Measurements from ENCODE around the gene LYSMD1. TPM values are rescaled to one million over a fixed set of nuclear protein-coding genes. Genes with fewer than 3 reads are reported as not detected.
A peak's percentile ranks its signal among the peaks of the same experiment; 100 is the strongest.

The LYSMD1 gene
- total RNA-seq, 4 donors from 2014 or later = 9.2 to 16.1 (median 11.8) TPM

DNA sequence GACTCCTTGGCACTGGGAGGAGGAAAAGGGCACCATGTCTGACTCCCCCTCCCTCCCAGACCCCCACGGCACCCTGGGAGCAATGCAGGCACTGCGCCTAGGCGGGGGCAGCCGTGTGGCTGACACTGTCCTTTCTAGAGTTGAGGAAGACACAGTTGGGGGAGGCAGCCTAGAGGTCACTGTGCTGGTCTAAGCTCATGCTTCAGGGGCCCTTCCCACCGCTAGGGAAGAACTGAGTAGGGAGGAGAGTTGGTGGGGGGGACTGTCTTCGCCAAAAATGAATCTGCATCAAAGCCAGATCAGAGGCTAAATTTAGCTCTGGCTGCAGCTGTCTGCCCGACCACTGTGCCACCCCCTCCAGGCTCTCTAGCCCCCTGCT, 22.7 kb downstream of the LYSMD1 start:
- intact Hi-C loops (cut with DNase I; ENCODE audit: low total_unique reads) = no loop called here
- 84 to 90% methylated on average over 7 of the region's 7 CpGs for WGBS, 2 donors
- no peak for TF ChIP-seq POLR2A (IDR thresholded peaks at IDR 0.05)
- no peak for TF ChIP-seq CTCF (IDR thresholded peaks at IDR 0.05)
- no peak for DNase-seq (ENCODE audit: low spot score in 2 of 2)
- no peak overlapping the region for H3K4me3 ChIP-seq (ENCODE audit: low read depth, poor library complexity, severe bottlenecking)

DNA sequence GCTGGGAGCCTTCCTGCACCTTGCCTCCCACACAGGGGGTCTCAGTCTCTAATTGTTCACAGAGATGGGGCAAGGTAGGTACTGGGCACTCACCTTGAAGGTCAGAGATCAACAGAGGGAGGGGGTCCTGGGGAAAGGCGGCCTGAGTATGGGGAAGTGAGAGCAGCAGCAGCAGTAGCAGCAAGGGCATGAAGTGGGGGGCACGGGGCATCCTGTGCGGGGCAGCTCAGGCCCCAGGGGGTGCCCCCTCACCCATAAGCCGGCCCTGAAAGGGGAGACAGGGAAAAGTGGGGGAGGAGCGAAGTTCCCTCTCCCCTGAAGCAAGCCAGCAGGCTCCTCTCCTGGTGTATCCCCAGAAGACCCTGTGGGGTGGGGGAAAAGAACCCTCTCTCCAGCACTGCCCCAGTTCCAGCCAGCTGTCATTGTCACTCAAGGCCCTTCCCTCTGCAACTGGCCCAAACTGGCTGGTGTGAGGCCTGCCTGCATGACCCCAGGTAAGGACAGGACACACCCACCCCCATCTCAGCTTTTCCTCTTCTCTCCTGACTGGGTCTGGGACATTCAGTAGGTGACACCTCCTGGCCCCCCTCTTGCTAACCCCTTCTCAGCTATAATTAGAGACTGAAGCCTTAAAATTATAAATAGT, 23.2 kb downstream of the LYSMD1 start:
- 74 to 76% methylated on average over 5 of the region's 5 CpGs for WGBS, 2 donors
- H3K4me3 ChIP-seq (ENCODE audit: low read depth, poor library complexity, severe bottlenecking) = no peak overlapping the region
- peak in 1 of 2 donors; percentile 58 for DNase-seq (ENCODE audit: low spot score in 2 of 2)
- TF ChIP-seq CTCF (IDR thresholded peaks at IDR 0.05) (no peak), POLR2A (IDR thresholded peaks at IDR 0.05) (no peak)
- intact Hi-C loops (cut with DNase I; ENCODE audit: low total_unique reads) = no loop called here

- intact Hi-C loops (cut with DNase I; ENCODE audit: low total_unique reads) = no loop called here
- 96 to 98% methylated on average over 7 of the region's 7 CpGs for WGBS, 2 donors
- no peak overlapping the region for H3K4me3 ChIP-seq (ENCODE audit: low read depth, poor library complexity, severe bottlenecking)
- TF ChIP-seq POLR2A (IDR thresholded peaks at IDR 0.05) = no peak
- TF ChIP-seq CTCF (IDR thresholded peaks at IDR 0.05) = no peak
- no peak for DNase-seq (ENCODE audit: low spot score in 2 of 2)
Measured at GRCh38 chr1:151137789-151138188, 27.9 kb downstream of the LYSMD1 start.

GRCh38 chr1:151135433-151136385, 30.0 kb downstream of the LYSMD1 start:
- 84 to 91% methylated on average over 12 of the region's 12 CpGs for WGBS, 2 donors
- TF ChIP-seq CTCF (IDR thresholded peaks at IDR 0.05) = no peak
- no peak for TF ChIP-seq POLR2A (IDR thresholded peaks at IDR 0.05)
- no peak for DNase-seq (ENCODE audit: low spot score in 2 of 2)
- intact Hi-C loops (cut with DNase I; ENCODE audit: low total_unique reads) = no loop called here
- H3K4me3 ChIP-seq (ENCODE audit: low read depth, poor library complexity, severe bottlenecking) = no peak overlapping the region

DNA sequence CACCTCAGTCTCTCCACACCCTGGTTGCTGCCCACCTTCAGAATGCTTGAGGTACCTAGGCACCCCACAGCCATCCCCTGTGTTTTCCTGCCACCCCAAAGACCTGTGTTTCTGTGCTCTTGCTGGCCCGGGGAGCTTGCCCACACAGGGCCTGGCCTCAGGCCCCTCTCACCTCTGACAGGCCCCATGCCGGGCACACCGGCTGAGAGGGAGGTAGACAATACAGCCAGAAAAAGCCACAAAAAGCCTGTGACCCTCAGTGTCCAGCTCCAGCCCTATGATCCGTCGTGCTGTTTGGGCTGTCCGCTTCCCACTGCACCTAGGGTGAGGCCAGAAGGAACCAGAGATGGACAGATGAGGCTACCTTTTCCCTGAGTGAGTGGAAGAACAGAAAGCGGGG, 30.7 kb downstream of the LYSMD1 start:
- intact Hi-C loops (cut with DNase I; ENCODE audit: low total_unique reads) = no loop called here
- DNase-seq (ENCODE audit: low spot score in 2 of 2) = no peak
- WGBS, 2 donors = 91 to 93% methylated on average over 4 to 7 of the region's 7 CpGs
- TF ChIP-seq POLR2A (IDR thresholded peaks at IDR 0.05) (no peak), CTCF (IDR thresholded peaks at IDR 0.05) (no peak)
- H3K4me3 ChIP-seq (ENCODE audit: low read depth, poor library complexity, severe bottlenecking) = no peak overlapping the region
